ENCODE measurements around the gene DDX23.
"Not testable (repeated sequence)": the region's sequence is repeated elsewhere in the genome, so short reads cannot be mapped to it uniquely, and the experiment has no call there.

Gene DDX23

DNA sequence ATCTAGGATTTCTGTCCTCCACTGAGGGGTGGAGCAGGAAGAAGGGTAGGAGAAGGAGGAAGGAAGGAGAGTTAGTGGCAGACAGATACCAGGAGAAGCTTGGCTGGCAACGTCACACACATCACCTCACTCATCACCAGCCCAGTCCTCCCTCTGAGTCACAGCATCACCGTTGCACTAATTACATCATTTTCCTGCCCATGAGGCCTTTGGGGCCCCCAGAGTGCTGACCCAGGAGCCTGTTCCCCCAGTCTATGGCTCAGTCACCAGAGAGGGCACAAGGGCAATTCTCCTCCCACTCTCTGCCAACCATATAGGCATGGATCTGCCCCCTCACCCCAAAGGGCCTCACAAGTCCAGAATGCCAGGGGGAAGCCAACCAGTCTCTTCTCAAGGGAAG lies 9.1 kb upstream of the DDX23 start:
- FAIRE-seq, result no peak

GRCh38 chr12:48860236-48860635 lies 8.3 kb upstream of the DDX23 start:
- not testable (repeated sequence) for FAIRE-seq

- no peak for FAIRE-seq
These were observed 7.6 kb upstream of the DDX23 start for GRCh38 chr12:48859607-48860006.

- FAIRE-seq, result no peak
These were observed 6.1 kb upstream of the DDX23 start for GRCh38 chr12:48858043-48858442.

DNA sequence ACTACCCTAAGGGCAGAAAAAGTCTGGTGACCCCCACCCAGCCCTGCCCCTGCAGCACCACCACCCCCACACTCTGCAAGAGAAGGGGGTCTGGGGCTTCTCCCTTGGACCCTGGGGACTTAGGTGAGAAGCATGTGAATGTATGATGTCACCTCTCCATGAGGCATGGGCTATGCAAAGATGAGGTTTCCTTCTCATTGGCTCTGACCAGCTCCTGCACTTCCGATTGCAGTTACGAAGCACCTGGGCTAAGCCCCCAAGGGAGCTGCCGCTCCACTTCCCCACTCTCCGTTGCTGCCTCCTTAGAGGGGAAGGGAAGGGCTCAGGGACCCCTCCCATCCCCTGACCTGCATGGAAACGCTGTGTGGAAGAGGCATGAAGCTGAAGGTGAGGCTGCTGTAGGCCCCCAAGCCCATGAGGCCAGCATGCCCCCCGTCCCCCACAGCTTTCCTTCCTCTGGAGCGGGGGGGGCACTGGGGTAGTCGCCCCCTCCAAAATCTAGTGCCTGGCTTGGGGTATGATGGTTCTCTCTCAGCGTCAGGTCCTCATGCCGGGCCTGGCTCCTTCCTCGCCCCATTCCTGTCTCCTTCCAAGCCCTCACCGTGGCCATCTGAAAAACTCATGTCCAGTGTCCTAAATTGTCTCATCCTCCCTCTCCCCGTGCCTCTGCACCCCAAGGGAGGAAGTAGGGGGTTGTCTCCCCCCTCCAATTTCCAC lies 5.5 kb upstream of the DDX23 start:
- no peak for FAIRE-seq

- no peak for FAIRE-seq
These were observed 4.4 kb upstream of the DDX23 start for GRCh38 chr12:48856379-48856778.

GRCh38 chr12:48854932-48855331 lies 3.0 kb upstream of the DDX23 start:
- not testable (repeated sequence) for FAIRE-seq

GRCh38 chr12:48854488-48854887 lies 2.5 kb upstream of the DDX23 start:
- FAIRE-seq, result no peak

- no peak for FAIRE-seq
These were observed 1.0 kb upstream of the DDX23 start for GRCh38 chr12:48852734-48853688.

DNA sequence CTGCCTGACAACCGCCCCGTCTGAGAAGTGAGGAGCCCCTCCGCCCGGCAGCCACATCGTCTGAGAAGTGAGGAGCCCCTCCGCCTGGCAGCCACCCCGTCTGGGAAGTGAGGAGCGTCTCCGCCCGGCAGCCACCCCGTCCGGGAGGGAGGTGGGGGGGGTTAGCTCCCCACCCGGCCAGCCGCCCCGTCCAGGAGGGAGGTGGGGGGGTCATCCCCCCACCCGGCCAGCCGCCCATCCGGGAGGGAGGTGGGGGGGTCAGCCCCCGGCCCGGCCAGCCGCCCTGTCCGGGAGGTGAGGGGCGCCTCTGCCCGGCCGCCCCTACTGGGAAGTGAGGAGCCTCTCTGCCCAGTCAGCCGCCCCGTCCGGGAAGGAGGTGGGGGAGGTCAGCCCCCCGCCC lies 9.9 kb downstream of the DDX23 start:
- FAIRE-seq, result not testable (repeated sequence)

GRCh38 chr12:48838048-48838447 lies 13.9 kb downstream of the DDX23 start:
- no peak for FAIRE-seq

GRCh38 chr12:48832321-48833060 lies 19.5 kb downstream of the DDX23 start:
- FAIRE-seq, result no peak

DNA sequence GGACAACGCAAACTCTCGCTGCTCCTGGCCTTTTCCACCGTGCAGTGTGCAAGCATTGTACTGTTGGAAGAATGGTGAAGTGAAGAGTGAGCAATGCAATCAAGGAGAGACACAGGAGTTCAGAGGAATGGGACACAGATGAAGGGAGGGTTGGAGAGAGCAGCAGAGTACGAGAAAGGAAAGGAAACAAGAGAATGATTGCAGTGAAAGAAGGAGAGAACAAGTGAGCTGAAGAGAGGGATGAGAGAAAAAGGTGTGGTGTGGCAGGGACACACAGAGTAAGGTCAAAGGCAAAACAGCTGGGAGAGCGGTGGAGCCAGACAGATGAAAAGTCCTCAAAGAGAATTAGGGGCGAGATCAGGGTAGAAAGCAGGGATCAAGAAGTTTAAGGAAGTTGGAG lies 20.7 kb downstream of the DDX23 start:
- FAIRE-seq, result no peak

- FAIRE-seq, result no peak
These were observed 23.0 kb downstream of the DDX23 start for GRCh38 chr12:48828841-48829575.

GRCh38 chr12:48828293-48828692 lies 23.7 kb downstream of the DDX23 start:
- FAIRE-seq, result no peak

GRCh38 chr12:48827513-48828096 lies 24.4 kb downstream of the DDX23 start:
- no peak for FAIRE-seq

DNA sequence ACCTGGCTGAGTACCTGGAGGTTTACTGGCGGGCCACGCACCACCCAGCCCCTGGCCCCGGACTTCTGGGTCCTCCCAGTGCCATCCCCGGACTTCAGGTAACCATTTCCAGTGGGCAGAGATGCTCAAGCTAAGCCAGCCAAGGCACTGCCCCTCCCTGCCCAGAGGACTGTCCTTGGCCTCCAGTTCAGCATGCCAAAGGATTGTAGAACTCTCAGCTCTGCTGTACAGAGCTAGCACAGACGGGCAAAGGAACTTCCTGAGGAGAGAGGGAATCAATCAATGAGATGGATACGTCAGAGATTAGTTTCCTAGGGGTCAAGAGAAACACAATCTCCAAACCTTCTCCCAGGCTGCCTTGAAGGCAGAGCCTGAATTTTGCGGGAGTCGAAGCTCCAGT lies 24.9 kb downstream of the DDX23 start:
- no peak for FAIRE-seq

DNA sequence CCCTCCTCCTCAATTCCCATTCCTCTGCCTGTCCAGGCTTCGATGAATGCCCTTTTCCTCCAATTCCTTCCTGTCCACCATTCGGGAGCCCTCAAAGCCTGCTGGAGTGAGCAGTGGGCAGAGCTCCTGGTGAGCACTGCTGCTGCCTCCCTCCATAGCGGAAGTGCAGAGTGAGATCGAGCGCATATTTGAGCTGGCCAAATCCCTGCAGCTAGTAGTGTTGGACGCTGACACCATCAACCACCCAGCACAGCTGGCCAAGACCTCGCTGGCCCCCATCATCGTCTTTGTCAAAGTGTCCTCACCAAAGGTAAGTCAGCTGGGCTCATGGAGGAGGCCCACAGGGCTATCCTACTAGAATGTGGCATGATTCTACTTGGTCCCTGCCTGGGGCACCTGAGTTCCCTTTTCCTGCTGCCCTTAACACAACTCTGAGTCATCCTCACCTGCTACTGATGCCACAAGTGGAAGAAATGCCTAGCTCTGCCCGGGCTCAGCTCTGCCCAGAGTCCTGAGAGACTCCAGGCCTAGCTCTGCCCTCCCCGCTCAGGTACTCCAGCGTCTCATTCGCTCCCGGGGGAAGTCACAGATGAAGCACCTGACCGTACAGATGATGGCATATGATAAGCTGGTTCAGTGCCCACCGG lies 25.6 kb downstream of the DDX23 start:
- no peak for FAIRE-seq

DNA sequence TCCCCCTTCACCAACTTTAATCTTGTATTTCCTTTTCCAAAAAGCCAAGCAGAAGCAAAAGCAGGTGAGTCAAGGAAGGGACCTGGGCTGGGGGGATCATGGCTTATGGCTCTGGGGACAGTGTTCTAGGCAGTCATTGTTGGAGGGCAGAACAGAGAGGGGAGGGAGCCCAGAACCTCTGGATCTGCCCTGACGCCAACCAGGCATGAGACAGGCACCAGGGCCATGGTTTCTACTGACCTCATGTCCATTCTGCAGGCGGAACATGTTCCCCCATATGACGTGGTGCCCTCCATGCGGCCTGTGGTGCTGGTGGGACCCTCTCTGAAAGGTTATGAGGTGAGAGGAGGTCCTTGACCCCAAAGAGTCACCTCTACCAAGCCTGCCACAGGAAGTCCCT lies 27.1 kb downstream of the DDX23 start:
- FAIRE-seq, result no peak

DNA sequence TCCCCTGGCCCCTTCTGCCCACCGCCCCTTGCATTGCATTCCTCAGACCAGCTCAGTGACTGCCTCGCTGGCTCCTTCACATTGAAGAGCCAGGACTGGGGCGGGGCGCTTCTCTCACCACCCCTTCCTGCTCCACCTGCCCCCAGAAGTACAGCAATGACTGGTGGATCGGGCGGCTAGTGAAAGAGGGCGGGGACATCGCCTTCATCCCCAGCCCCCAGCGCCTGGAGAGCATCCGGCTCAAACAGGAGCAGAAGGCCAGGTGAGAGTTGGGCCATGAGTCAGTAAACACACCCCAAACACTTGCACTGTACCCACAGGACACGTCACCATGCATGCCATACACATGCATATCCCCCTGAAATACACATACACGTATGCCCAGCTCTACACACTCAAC lies 27.9 kb downstream of the DDX23 start:
- FAIRE-seq, result no peak

- FAIRE-seq, result no peak
These were observed 28.7 kb downstream of the DDX23 start for GRCh38 chr12:48823281-48823680.

- no peak for FAIRE-seq
These were observed 29.3 kb downstream of the DDX23 start for GRCh38 chr12:48822711-48823110.
